HG03108 (cell line): ENCODE results near the gene CTBP1.

ENCODE experiments used
- ATAC-seq: cut with Tn5 transposase; IDR thresholded peaks from one replicate; pipeline ENCODE4 v1.9.1; 2021; ENCODE audit warnings: moderate library complexity; ENCODE audit not compliant: unreplicated experiment

The CTBP1 gene

GRCh38 chr4:1177274-1178141 lies 71.4 kb downstream of the CTBP1 start:
- no peak for ATAC-seq

DNA sequence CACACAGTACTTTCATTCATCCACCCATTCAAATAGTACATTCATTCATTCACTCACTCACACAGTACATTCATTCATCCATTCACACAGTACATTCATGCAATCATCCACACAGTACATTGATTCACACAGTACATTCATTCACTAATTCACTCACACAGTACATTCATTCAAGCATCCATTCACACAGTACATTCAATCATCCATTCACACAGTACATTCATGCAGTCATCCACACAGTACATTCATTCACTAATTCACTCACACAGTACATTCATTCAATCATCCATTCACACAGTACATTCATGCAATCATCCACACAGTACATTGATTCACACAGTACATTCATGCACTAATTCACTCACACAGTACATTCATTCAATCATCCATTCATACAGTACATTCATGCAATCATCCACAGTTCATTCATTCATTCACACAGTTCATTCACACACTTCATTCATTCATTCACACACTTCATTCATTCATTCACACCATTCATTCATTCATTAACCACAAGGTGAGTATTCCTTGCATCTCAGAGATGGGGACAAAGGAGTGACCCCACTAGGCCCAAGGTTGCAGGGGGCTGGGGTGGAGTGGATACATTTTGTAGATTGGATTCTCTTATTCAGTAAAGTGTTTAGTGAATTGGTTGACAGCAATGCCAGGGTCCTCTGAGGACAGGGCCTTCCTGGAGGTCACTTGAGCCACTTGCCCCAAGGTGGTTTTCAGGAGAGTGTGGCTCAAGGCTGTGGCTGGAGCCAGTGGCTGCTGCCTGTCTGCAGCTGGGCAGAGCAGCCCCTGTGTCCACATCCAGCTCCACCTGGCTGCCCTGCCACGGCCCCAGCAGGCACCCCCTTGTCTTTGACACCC lies 72.3 kb downstream of the CTBP1 start:
- ATAC-seq = no peak

DNA sequence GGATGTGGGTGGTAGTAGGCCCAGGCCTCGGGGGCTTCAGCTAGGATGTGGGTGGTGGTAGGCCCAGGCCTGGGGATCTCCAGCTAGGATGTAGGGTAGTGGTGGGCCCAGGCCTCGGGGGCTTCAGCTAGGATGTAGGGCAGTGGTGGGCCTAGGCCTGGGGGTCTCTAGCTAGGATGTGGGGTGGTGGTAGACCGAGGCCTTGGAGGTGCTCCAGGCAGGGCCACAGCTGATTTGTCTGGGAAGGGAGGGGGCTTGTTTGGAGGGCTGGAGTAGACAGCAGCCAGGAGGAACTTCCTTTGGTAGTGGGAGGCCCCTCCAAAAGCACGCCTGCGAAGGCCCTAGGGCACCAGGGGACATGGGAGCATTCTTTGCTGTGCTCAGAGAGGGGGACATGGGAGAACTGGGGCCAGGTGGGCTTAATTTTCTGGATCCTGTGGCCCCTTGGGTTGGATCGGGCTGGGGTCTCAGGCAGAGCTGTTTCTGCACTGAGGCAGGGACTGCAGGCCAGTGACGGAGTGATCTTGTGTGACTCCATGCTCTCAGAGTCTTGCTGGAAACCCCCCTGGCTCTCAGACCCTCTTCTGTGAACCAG lies 73.2 kb downstream of the CTBP1 start:
- ATAC-seq = no peak

- no peak for ATAC-seq
These were observed 73.8 kb downstream of the CTBP1 start for GRCh38 chr4:1174941-1175634.

DNA sequence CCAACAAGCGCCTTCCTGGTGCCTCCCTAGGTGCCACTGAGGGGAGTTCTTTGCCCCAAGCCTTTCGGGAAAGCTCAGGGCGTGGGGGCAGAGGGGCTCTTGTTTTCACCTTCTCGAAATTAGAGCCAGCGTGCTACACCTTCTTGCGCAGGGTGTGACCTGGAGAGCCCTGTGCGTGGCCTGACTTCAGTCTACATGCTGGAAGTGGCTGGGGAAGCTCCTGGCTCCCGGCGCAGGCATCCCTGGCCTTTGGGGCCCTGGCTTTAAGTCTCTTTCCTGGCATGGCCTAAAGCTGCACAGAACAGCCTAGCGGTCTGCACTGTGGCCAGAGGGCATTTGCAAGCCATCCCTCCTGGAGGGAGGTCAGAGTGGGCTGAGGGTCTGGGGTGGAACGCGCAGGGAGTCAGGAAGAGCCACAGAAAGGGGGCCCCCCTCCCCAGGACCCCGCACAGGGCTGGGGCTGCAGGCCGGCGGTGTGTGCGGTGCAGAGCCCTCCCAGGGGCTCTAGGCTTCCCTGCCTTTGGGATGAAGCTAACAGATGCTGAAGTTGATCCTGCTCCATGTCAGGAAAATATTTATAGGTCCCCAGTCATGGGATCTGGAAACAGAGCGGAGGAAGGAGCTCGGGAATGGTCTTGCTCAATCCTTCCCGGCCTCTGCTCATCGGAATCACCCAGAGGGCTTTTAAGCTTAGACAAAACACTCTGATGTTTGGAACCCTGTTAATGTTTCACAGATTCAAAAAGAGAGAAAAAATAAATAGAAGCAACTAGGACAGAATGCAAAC lies 75.8 kb downstream of the CTBP1 start:
- ATAC-seq = no peak

- ATAC-seq = no peak
These were observed 76.6 kb downstream of the CTBP1 start, which contains the start of gene SPON2 for GRCh38 chr4:1172228-1172851. Gene SPON2, minus strand, starts transcription at chr4:1172583.

- no peak for ATAC-seq
These were observed 77.4 kb downstream of the CTBP1 start for GRCh38 chr4:1171311-1172227.

GRCh38 chr4:1170976-1171310 lies 78.0 kb downstream of the CTBP1 start:
- ATAC-seq = no peak

- no peak for ATAC-seq
These were observed 78.6 kb downstream of the CTBP1 start for GRCh38 chr4:1170156-1170975.

GRCh38 chr4:1169691-1170096 lies 79.2 kb downstream of the CTBP1 start:
- no peak for ATAC-seq

GRCh38 chr4:1169171-1169671 lies 79.7 kb downstream of the CTBP1 start:
- no peak for ATAC-seq

DNA sequence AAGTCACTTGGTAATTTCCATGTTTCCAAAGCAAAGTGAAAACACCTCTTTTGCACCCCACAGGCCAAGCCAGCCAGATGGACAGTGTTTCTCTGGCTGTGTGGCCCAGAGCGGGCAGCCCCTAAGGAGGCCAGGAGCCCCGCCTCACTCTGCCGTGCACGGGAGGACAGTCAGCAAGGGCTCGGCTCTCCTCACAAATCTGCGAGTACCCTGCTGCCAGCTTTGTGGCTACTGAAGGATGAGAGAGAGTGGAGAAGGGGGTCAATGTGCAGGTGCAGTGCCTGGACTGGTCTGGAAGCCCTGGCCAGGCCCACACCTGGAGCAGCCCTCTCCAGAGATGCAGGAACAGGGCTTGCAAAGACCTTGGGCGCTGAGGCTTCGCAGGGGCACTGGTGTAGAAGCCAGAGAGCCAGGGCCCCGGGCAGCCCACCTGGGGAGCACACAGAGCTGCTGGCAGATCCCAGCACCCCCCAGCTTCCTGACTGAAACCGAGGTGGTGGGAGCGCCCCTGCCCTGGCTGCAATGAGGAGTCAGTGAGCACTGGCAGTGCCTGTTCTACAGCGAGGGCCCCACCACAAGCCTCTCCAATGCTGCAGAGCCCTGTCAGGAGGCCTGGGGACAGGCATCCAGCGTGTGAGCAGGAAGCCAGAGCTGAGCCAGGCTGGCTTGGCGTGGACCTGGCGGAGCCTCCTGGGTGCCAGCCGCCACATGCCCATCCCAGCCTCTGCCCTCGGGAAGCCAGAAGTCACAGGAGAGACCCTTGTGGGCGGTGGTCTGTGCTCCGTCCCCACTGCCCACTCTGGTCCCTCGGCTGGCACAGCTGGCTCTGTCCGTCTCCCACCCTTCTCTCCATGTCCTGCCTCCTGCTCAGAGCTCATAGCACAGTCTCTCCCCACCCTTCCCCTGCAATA lies 80.5 kb downstream of the CTBP1 start:
- no peak for ATAC-seq

DNA sequence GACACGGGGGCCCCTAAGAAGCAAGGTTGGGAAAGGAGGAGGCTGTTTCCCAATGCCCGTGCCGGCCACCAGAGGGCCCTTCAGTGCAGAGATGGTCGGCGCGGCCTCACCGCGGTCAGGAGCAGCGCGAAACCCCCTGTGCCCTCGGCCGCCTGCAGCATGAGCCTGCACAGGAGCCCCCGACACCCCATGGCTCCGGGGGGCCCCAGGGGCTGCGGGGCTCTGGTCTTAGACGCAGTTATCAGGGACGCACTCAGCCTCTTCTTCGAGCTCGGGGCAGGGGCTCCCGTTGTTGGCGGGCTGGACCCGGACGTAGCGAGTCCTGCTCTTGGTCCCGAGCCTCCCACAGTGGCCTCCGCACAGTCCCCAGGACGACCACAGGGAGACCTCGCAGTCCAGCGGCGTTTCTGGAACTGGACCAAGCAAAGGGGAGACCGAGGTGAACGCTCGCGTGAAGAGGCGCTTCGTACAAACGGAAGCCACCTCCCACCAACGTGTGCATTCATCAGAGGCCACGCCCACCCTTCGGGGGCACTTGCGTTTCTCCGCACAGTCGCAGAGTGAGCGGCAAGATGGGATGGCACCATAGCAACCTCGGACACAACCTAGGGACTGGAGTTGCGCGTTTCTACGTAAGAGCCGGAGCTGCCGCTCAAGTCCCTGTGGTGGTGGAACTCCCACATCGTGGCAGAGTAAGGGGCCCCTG lies 81.5 kb downstream of the CTBP1 start:
- peak; percentile 80 for ATAC-seq

DNA sequence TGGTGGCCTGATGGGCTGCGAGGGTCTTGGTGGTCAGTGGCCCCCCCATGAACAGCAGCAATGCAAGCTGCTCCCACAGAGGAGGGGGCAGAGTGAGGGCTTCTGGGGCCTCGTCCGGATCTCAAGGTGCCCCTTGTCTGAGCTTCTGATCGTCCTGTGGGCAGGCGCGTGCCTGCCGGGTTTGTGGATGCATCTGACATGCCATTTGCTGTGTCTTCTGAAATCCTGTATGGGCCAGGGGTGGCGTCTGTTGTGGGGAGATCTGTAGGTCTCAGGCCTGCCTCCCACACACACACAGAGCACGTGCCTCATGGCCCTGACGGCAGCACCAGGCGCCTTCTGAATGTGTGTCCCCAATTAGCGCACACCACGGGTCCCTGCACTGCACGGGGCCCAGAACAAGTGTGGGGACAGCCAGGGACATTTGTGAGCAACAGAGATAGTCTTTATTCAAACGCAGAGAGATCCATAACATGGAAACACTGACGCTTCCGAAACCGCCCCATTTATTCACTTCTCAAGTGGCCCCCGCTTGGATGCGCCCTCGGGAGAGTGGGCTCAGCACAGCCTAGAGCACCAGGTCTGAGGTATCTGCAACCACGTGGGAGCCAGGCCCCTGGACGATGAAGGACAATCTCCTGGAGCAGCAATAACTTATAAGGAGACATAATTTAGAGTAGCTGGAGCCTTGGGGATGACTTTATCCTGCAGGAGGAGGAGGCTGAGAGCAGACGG lies 82.3 kb downstream of the CTBP1 start:
- ATAC-seq = no peak

DNA sequence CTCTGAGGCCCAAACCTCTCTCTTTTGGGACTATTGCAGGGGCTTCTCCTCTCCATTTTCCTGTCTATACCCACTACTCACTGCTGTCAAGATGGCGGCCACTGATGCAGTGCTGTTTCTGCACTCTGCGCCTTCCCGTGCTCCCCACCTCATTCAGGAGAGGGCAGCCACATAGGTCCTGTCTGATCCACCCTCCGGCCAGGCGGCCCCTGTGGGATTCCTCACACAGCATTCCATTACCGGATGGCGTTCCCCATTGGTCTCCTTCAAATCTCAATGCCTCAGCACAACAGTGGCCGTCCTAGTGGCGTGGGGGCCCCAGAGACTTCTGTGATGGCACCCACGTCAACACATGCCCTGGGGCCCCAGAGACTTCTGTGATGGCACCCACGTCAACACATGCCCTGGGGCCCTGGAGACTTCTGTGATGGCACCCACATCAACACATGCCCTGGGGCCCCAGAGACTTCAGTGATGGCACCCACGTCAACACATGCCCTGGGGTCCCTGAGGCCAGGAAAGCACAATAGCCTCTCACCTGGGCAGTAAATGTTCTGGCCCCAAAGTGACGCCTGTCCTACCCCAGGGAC lies 83.9 kb downstream of the CTBP1 start:
- ATAC-seq = no peak
